Liver (tissue), 9 donors: ENCODE measurements around the gene ITIH4. TPM values are rescaled to one million over a fixed set of nuclear protein-coding genes. Genes with fewer than 3 reads are reported as not detected.

Experiments used
- DNase-seq: peaks from one replicate; pipeline ENCODE4 v3.0.0-alpha.2; 2017; ENCODE audit warnings: low spot score
- H3K27ac ChIP-seq, 2 donors: one replicate each; pipeline ENCODE4 v1.7.0; 2013; ENCODE audit warnings: inconsistent platforms in 2 of 2, low read length in 2 of 2, control low read depth in 1 of 2, low read depth in 1 of 2, mild to moderate bottlenecking in 1 of 2
- H3K27me3 ChIP-seq, 4 donors: one replicate each; pipeline versions ENCODE4 v1.6.1 to v1.7.0; 2013; ENCODE audit warnings: low read length in 3 of 4, inconsistent platforms in 1 of 4, mild to moderate bottlenecking in 1 of 4, moderate library complexity in 1 of 4; ENCODE audit not compliant: control insufficient read depth in 4 of 4, insufficient read depth in 4 of 4
- H3K36me3 ChIP-seq, 4 donors: one replicate each; pipeline versions ENCODE4 v1.6.1 to v1.7.0; 2013; ENCODE audit warnings: low read length in 3 of 4, mild to moderate bottlenecking in 3 of 4, low read depth in 1 of 4, moderate library complexity in 1 of 4; ENCODE audit not compliant: control insufficient read depth in 4 of 4, insufficient read depth in 3 of 4
- H3K4me1 ChIP-seq, 4 donors: one replicate each; pipeline versions ENCODE4 v1.6.1 to v1.7.0; 2013; ENCODE audit warnings: low read length in 3 of 4, mild to moderate bottlenecking in 3 of 4, moderate library complexity in 1 of 4; ENCODE audit not compliant: control insufficient read depth in 4 of 4, insufficient read depth in 4 of 4
- H3K4me3 ChIP-seq, 3 donors: one replicate each; pipeline versions ENCODE4 v1.6.1 to v1.7.0; 2013; ENCODE audit warnings: low read length in 3 of 3, control low read depth in 1 of 3, low read depth in 1 of 3, mild to moderate bottlenecking in 1 of 3
- H3K9ac ChIP-seq, 2 donors: one replicate each; pipeline ENCODE4 v1.7.0; 2013; ENCODE audit warnings: low read length in 2 of 2, mild to moderate bottlenecking in 2 of 2, moderate library complexity in 2 of 2, control low read depth in 1 of 2, low read depth in 1 of 2
- H3K9me3 ChIP-seq, 4 donors: one replicate each; pipeline versions ENCODE4 v1.6.1 to v1.7.0; 2013; ENCODE audit warnings: low read length in 3 of 4; ENCODE audit not compliant: control insufficient read depth in 4 of 4
- EGR1 ChIP-seq, 2 donors: IDR thresholded peaks; 2 replicates each; pipeline ENCODE4 v1.6.1; 2016 to 2018; ENCODE audit warnings: antibody characterized with exemption in 2 of 2, low read depth in 2 of 2
- FOXA2 ChIP-seq: IDR thresholded peaks from 2 replicates; pipeline ENCODE4 v1.6.1; 2016; ENCODE audit warnings: antibody characterized with exemption
- GABPA ChIP-seq, 2 donors: IDR thresholded peaks in 1 of 2; conservative IDR thresholded peaks in 1 of 2; 2 replicates each; pipeline ENCODE4 v1.6.1; 2016; ENCODE audit warnings: antibody characterized with exemption in 2 of 2, mild to moderate bottlenecking in 1 of 2, moderate library complexity in 1 of 2
- HNF4A ChIP-seq, 2 donors: conservative IDR thresholded peaks; 2 replicates each; pipeline ENCODE4 v1.6.1; 2016; ENCODE audit warnings: antibody characterized with exemption in 2 of 2, mild to moderate bottlenecking in 2 of 2
- HNF4G ChIP-seq: IDR thresholded peaks from 2 replicates; pipeline ENCODE4 v1.6.1; 2016; ENCODE audit warnings: antibody characterized with exemption
- JUND ChIP-seq, 2 donors: IDR thresholded peaks; 2 replicates each; pipeline ENCODE4 v1.6.1; 2016; ENCODE audit warnings: antibody characterized with exemption in 2 of 2
- NR2F2 ChIP-seq: IDR thresholded peaks from 2 replicates; pipeline ENCODE4 v1.6.1; 2016; ENCODE audit warnings: antibody characterized with exemption
- RAD21 ChIP-seq, 2 donors: IDR thresholded peaks; 2 replicates each; pipeline ENCODE4 v1.6.1; 2016; ENCODE audit warnings: antibody characterized with exemption in 2 of 2, mild to moderate bottlenecking in 2 of 2
- RXRA ChIP-seq, 2 donors: IDR thresholded peaks; 2 replicates each; pipeline ENCODE4 v1.6.1; 2017 to 2018; ENCODE audit warnings: antibody characterized with exemption in 2 of 2, mild to moderate bottlenecking in 1 of 2
- SP1 ChIP-seq: IDR thresholded peaks from 2 replicates; pipeline ENCODE4 v1.6.1; 2018; ENCODE audit warnings: antibody characterized with exemption, mild to moderate bottlenecking
- TAF1 ChIP-seq: conservative IDR thresholded peaks from 2 replicates; pipeline ENCODE4 v1.6.1; 2016; ENCODE audit warnings: antibody characterized with exemption, mild to moderate bottlenecking
- WGBS: extraction: QIAGEN DNeasy Blood & Tissue Kit; methylation state at CpG from one replicate; pipeline ENCODE4 v1.1.7; 2013; 5-methylcytosine and 5-hydroxymethylcytosine counted together
- polyA plus RNA-seq, 2 donors: library from polyadenylated mRNA; stranded (reverse) in 1 of 2; unstranded in 1 of 2; fragments of 200-250 nt in 1 of 2; fragments of >200 nt in 1 of 2; fragmentation: Nextera tagmentation in 1 of 2; extraction: Ambion mirVana in 1 of 2; gene quantifications; one replicate each; pipeline versions ENCODE4 v1.2.1 to v1.2.3, GENCODE V29; 2013 to 2015
- total RNA-seq, 2 donors: library from RNA; depleted of rRNA; stranded (reverse); fragments of >200 nt; gene quantifications; one replicate each; pipeline ENCODE4 v1.2.3, GENCODE V29; 2014
- TF ChIP-seq, protein P1 (sequence below): IDR thresholded peaks from 2 replicates; pipeline ENCODE4 v1.6.1; 2016; ENCODE audit warnings: antibody characterized with exemption, mild to moderate bottlenecking
- TF ChIP-seq, protein P2 (sequence below): IDR thresholded peaks from 2 replicates; pipeline ENCODE4 v1.6.1; 2016; ENCODE audit warnings: antibody characterized with exemption
- TF ChIP-seq, protein P3 (sequence below): IDR thresholded peaks from 2 replicates; pipeline ENCODE4 v1.6.1; 2016; ENCODE audit warnings: antibody characterized with exemption
- TF ChIP-seq, protein P4 (sequence below): fragments of 150-350 bp; IDR thresholded peaks from 2 replicates; pipeline ENCODE4 v1.5.1; 2017; ENCODE audit warnings: improper control_type of control experiment, low read depth, low read length; ENCODE audit not compliant: missing input control
- donor health status: healthy.
- donor health status: healthy.
- donor health status: healthy.
- donor health status: healthy.
- donor health status: healthy.

Gene ITIH4
- total and polyA plus RNA-seq, 4 donors = 447 to 3,354 (median 2,410) TPM

DNA sequence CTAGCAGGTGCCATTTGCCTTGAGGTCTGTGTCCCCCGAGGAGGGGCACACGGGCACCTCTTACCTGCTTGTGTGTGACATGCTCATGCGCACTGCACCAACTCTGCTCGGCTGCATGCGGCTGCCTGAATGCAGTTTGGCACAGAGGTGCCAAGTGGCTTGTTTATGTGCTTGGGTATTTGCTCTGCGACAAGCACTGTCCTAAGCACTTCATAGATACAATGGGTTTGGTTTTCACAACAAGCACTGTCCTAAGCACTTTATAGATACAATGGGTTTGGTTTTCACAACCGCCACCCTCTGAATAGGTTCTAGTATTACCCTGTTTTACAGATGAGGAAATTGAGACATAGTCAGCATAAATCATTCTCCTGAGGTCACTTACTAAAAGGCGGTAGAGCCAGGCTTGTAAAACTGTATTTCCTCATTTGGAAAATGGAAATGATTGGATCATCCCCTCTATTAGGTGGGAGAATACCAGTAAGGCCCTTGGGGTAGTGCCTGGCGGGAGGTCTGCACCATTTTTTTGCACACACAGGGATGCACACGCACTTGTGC is 487 bp downstream of the ITIH4 start:
- Histone ChIP-seq H3K4me3 (peak overlapping the region; percentile 62 to 94 (median 93)), H3K27me3 (no peaks in the 10 kb centered on the region), H3K36me3 (peaks cover 3 to 26% (median 18%) of the 10 kb centered on the region in 4 donors), H3K9ac (peak overlapping the region; percentile 97 to 99), H3K9me3 (no peaks in the 10 kb centered on the region), H3K4me1 (peaks cover 7 to 71% (median 51%) of the 10 kb centered on the region in 4 donors), H3K27ac (peak overlapping the region; percentile 96 to 99)
- no peak for DNase-seq
- 39% methylated on average over 10 of the region's 10 CpGs for WGBS
- no peak for TF ChIP-seq RAD21 (IDR thresholded peaks at IDR 0.05)
- TF ChIP-seq, protein P1, sequence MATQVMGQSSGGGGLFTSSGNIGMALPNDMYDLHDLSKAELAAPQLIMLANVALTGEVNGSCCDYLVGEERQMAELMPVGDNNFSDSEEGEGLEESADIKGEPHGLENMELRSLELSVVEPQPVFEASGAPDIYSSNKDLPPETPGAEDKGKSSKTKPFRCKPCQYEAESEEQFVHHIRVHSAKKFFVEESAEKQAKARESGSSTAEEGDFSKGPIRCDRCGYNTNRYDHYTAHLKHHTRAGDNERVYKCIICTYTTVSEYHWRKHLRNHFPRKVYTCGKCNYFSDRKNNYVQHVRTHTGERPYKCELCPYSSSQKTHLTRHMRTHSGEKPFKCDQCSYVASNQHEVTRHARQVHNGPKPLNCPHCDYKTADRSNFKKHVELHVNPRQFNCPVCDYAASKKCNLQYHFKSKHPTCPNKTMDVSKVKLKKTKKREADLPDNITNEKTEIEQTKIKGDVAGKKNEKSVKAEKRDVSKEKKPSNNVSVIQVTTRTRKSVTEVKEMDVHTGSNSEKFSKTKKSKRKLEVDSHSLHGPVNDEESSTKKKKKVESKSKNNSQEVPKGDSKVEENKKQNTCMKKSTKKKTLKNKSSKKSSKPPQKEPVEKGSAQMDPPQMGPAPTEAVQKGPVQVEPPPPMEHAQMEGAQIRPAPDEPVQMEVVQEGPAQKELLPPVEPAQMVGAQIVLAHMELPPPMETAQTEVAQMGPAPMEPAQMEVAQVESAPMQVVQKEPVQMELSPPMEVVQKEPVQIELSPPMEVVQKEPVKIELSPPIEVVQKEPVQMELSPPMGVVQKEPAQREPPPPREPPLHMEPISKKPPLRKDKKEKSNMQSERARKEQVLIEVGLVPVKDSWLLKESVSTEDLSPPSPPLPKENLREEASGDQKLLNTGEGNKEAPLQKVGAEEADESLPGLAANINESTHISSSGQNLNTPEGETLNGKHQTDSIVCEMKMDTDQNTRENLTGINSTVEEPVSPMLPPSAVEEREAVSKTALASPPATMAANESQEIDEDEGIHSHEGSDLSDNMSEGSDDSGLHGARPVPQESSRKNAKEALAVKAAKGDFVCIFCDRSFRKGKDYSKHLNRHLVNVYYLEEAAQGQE = peak; percentile 12

DNA sequence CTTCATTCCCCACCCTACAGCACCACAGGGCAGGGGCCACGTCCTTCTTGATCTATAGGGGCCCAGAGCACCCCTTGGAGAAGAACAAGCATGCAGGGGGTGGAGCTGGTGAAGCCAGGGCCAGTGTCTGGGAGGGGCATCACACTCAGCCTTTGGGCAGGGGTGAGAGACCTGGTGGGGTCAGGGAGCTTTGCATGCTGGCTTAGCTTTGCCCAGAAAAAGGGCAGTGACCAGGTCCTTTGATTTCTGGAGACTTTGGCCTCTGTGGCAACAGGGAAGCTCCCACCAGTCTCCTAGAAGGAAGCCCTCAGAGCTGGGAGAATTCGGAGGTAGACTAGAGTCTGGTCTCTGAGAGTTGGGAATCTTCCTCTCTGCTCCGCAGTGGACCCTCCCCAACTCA is 990 bp downstream of the ITIH4 start:
- DNase-seq = peak; percentile 45

More for the DNA sequence above, 990 bp downstream of the ITIH4 start:
- Histone ChIP-seq H3K27me3 (no peaks in the 10 kb centered on the region), H3K9ac (peak overlapping the region; percentile 97 to 99), H3K9me3 (no peaks in the 10 kb centered on the region), H3K36me3 (peaks cover 7 to 31% (median 23%) of the 10 kb centered on the region in 4 donors), H3K27ac (peak overlapping the region; percentile 96 to 99), H3K4me3 (peak overlapping the region; percentile 62 to 94 (median 93)), H3K4me1 (peaks cover 6 to 71% (median 51%) of the 10 kb centered on the region in 4 donors)
- TF ChIP-seq RXRA (IDR thresholded peaks at IDR 0.05) (peak; percentile 86 to 90), NR2F2 (peak; percentile 25), HNF4A (conservative IDR thresholded peaks at IDR 0.05) (peak; percentile 79 to 80), JUND (IDR thresholded peaks at IDR 0.05) (peak in 1 of 2 donors; percentile 28), EGR1 (IDR thresholded peaks at IDR 0.05; ENCODE audit: low read depth in 2 of 2) (peak in 1 of 2 donors; percentile 23), TAF1 (peak; percentile 54), GABPA (IDR thresholded peaks at IDR 0.05 in 1 of 2, conservative IDR thresholded peaks at IDR 0.05 in 1 of 2) (no peak), SP1 (peak; percentile 70), FOXA2 (peak; percentile 24), HNF4G (peak; percentile 45)
- TF ChIP-seq, protein P1 = peak; percentile 55
- TF ChIP-seq, protein P2, sequence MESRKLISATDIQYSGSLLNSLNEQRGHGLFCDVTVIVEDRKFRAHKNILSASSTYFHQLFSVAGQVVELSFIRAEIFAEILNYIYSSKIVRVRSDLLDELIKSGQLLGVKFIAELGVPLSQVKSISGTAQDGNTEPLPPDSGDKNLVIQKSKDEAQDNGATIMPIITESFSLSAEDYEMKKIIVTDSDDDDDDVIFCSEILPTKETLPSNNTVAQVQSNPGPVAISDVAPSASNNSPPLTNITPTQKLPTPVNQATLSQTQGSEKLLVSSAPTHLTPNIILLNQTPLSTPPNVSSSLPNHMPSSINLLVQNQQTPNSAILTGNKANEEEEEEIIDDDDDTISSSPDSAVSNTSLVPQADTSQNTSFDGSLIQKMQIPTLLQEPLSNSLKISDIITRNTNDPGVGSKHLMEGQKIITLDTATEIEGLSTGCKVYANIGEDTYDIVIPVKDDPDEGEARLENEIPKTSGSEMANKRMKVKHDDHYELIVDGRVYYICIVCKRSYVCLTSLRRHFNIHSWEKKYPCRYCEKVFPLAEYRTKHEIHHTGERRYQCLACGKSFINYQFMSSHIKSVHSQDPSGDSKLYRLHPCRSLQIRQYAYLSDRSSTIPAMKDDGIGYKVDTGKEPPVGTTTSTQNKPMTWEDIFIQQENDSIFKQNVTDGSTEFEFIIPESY = no peak
- TF ChIP-seq, protein P3, sequence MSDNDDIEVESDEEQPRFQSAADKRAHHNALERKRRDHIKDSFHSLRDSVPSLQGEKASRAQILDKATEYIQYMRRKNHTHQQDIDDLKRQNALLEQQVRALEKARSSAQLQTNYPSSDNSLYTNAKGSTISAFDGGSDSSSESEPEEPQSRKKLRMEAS = no peak
- TF ChIP-seq, protein P4, sequence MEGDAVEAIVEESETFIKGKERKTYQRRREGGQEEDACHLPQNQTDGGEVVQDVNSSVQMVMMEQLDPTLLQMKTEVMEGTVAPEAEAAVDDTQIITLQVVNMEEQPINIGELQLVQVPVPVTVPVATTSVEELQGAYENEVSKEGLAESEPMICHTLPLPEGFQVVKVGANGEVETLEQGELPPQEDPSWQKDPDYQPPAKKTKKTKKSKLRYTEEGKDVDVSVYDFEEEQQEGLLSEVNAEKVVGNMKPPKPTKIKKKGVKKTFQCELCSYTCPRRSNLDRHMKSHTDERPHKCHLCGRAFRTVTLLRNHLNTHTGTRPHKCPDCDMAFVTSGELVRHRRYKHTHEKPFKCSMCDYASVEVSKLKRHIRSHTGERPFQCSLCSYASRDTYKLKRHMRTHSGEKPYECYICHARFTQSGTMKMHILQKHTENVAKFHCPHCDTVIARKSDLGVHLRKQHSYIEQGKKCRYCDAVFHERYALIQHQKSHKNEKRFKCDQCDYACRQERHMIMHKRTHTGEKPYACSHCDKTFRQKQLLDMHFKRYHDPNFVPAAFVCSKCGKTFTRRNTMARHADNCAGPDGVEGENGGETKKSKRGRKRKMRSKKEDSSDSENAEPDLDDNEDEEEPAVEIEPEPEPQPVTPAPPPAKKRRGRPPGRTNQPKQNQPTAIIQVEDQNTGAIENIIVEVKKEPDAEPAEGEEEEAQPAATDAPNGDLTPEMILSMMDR = no peak
- 43% methylated on average over 3 of the region's 3 CpGs for WGBS
